ENCODE data around the gene ZNF70.

Gene ZNF70

GRCh38 chr22:23772315-23772648 is 21.4 kb upstream of the ZNF70 start:
- no peak for TF ChIP-seq CTCF (IDR thresholded peaks at IDR 0.05; ENCODE audit: low read depth, low read length)
- H3K4me3 ChIP-seq (ENCODE audit: low read depth, low read length) = peak overlapping the region; percentile 44
- H3K36me3 ChIP-seq = no peaks in the 10 kb centered on the region
- no peaks in the 10 kb centered on the region for H3K27me3 ChIP-seq
- H3K9me3 ChIP-seq = no peaks in the 10 kb centered on the region
- H3K4me1 ChIP-seq = no peaks in the 10 kb centered on the region; the same call in 1 of the 2 replicates
- DNase-seq = no peak

- no peaks in the 10 kb centered on the region for H3K27me3 ChIP-seq
- no peak for DNase-seq
- peaks cover 20% of the 10 kb centered on the region for H3K36me3 ChIP-seq
- no peaks in the 10 kb centered on the region for H3K9me3 ChIP-seq
- TF ChIP-seq CTCF (IDR thresholded peaks at IDR 0.05; ENCODE audit: low read depth, low read length) = no peak
- no peak overlapping the region for H3K4me3 ChIP-seq (ENCODE audit: low read depth, low read length)
- peaks cover 7% of the 10 kb centered on the region for H3K4me1 ChIP-seq
Measured at GRCh38 chr22:23769321-23769965, 18.5 kb upstream of the ZNF70 start.

- H3K4me3 ChIP-seq (ENCODE audit: low read depth, low read length) = peak within 1 kb of the TSS; percentile 94
- peaks cover 30% of the 10 kb centered on the region for H3K36me3 ChIP-seq
- TF ChIP-seq CTCF (IDR thresholded peaks at IDR 0.05; ENCODE audit: low read depth, low read length) = peak; percentile 84
- H3K9me3 ChIP-seq = no peaks in the 10 kb centered on the region
- peaks cover 17% of the 10 kb centered on the region for H3K4me1 ChIP-seq
- H3K27me3 ChIP-seq = no peaks in the 10 kb centered on the region
- DNase-seq = peak; percentile 94
Measured at GRCh38 chr22:23767673-23768548, 17.0 kb upstream of the ZNF70 start, which contains the start of gene CHCHD10. CHCHD10 (minus strand) TSS chr22:23767972; CDS start chr22:23767874, 98 bp downstream.

- Histone ChIP-seq H3K36me3 (peaks cover 32% of the 10 kb centered on the region), H3K9me3 (no peaks in the 10 kb centered on the region), H3K4me1 (peaks cover 18% of the 10 kb centered on the region), H3K27me3 (no peaks in the 10 kb centered on the region), H3K4me3 (ENCODE audit: low read depth, low read length) (peak overlapping the region; percentile 94)
- DNase-seq = no peak
- TF ChIP-seq CTCF (IDR thresholded peaks at IDR 0.05; ENCODE audit: low read depth, low read length) = no peak
Measured at GRCh38 chr22:23767303-23767672, 16.4 kb upstream of the ZNF70 start.

GRCh38 chr22:23764899-23765881 is 14.3 kb upstream of the ZNF70 start:
- no peak for TF ChIP-seq CTCF (IDR thresholded peaks at IDR 0.05; ENCODE audit: low read depth, low read length)
- DNase-seq = no peak
- Histone ChIP-seq H3K36me3 (peaks cover 32% of the 10 kb centered on the region), H3K27me3 (no peaks in the 10 kb centered on the region), H3K4me3 (ENCODE audit: low read depth, low read length) (peak overlapping the region; percentile 8; the same call in 1 of the 2 replicates), H3K9me3 (no peaks in the 10 kb centered on the region), H3K4me1 (peaks cover 18% of the 10 kb centered on the region; the same call in 1 of the 2 replicates)
